Measurements from ENCODE around the gene GMEB2.

Gene GMEB2

DNA sequence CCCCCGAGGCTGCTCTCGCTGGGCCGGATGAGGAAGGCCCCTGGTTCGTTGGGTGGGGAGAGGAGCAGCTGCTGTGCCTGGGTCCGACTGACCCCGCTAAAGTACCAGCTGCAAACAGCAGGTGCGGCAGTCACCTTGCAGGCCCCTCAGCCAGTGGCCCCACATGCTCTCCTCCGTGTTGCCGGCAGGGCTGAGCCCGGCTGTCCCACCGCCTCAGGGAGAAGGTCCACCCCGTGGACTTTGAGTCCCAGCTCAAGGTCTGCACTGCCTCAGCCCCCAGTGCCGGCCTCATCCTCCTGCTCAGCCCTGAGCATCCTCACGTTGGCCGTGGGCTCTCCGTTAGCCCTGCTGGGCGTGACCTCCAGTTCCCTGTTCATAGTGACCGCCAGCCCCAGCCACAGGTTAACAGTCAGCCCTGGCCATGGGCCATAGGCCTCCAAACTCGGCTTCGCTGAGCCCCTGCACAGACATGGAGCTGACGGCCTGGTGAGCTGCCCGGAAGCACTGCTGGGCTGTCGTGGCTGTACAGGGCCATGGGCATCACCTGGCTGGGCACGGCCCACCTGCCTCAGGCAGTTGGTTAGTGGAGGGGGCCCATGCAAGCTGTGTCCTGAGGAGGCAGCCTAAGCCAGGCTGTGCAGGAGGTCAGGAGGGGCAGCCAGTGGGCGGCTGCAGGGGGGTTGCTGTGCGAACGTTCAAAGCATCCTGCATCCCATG, 82.5 kb downstream of the GMEB2 start:
- ATAC-seq (no peak), DNase-seq (no peak)

DNA sequence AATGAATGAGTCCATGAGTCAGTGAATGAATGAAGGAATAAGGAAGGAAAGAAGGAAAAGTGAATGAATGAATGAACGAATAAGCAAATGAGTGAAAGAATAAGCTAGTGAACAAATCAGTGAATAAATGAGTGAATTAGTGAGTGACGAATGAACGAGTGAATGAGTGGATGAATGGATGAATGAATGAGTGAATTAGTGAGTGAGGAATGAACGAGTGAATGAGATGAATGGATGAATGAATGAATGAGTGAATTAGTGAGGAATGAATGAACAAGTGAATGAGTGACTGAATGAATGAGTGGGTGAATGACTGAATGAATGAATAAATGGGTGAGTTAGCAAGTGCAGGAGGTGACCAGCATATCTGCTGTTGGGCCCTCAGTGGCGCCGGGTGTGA, 83.2 kb downstream of the GMEB2 start:
- DNase-seq = no peak

DNA sequence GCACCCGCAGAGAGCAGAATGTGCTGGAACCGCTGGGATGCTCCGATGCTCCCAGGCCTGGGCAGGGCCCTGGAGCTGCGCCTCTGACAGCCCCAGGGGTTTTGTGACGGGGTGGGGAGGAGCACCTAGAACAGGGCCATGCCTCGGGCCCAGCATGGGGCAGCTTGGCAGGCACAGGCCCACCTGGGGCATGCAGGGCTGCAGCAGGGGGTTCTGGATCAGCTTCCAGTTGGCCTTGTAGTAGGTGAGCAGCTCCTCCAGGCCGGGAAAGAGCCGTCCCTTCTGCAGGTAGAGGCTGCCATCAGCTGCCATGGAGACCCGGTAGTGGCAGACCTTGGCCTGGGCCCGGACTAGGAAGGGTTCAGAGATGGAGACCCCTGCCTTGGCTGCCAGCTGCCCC, 83.8 kb downstream of the GMEB2 start:
- ATAC-seq (no peak), DNase-seq (no peak)

More for the DNA sequence above, 83.2 kb downstream of the GMEB2 start:
- no peak for ATAC-seq

DNA sequence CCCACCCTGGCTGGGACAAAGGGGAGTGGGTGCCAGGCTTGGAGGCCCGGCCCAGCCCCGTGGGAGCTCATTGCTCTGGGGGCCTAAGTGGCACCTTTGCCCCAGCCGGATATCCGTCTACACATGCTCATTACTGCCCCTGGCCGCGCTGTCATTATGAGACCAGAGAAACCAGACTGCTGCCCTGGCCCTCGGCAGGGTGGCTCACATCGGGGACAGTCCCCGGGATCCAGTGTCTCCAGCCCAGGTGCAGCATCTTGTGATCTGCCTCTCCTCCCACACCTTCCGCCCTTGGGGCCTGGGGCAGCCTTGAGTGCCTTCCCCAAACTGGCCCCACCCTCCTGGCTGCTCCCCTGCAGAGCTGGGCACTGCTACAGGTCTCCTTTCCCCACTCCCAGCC, 84.2 kb downstream of the GMEB2 start:
- no peak for DNase-seq
- ATAC-seq = no peak

DNA sequence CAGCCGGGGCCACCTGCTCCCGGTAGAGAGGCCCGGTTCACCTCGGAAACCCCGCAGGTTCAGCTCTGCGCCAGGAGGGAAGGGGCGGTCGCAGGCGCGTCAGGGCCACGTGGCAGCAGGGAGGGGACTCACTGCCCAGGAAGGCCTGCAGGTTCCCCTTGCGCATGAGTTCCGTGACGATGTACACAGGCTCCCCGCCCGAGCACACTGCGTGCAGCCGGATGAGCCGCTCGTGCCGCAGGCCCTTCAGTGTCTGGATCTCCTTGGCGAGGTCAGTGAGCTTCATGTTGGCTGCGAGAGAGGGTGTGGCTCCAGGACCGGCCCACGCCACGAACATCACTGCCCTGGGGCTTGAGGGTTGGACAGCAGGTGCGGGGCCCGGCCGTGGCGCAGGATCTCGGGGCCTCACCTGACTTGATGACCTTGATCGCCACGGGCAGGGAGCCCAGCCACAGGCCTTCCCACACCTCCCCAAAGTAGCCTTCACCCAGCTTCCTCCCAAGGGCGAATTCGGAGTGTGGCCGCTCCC, 84.8 kb downstream of the GMEB2 start:
- ATAC-seq = no peak
- DNase-seq = no peak

DNA sequence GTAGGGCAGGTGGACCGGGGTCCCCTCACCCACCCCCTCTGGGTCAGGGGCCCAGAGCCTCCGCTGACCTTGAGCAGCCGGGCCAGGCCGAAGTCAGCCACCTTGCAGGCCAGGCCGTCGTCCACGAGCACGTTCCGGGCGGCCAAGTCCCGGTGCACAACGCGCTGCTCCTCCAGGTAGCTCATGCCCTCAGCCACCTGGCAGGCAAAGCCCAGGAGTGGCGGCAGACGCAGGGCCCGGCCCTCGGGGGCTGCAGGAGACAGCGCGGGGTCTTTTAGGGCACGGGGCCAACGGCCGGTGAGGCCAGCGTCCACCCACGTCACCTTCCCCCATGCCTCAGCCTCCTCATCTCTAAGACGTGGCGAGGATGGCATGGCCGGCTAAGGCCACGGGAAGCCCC, 85.5 kb downstream of the GMEB2 start:
- DNase-seq = no peak
- ATAC-seq = no peak

DNA sequence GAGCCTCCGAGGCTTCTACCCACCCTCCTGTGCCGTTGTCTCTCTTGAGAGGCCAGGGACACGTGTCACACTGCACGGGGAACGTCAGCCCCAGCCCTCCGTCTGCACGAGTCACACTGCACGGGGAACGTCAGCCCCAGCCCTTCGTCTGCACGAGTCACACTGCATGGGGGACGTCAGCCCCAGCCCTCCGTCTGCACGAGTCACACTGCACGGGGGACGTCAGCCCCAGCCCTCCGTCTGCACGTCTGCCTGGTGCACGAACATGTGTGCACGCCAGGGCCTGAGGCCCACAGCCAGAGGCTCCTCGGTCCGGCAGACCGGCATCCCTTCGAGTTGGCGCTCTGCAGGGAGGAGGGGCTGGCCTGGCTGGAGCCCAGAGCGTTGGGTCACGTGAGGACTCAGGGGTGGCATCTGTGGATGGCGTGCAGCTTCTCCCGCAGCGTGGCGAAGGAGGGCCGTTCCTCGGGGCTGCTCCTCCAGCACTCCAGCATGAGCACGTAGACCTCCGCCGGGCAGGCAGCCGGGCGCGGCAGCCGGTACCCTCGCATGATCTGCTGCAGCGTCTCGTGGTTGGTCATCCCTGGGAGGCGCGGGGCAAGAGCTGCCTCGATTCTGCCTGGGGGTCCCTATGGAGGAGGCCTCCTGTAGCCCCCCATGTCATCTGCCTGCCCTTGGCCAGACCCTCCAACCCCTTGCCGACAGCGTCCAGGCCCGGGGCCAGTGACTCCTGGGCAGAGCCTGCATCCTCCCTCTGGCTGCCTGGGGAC, 86.3 kb downstream of the GMEB2 start:
- ATAC-seq (no peak), DNase-seq (peak; percentile 27)

DNA sequence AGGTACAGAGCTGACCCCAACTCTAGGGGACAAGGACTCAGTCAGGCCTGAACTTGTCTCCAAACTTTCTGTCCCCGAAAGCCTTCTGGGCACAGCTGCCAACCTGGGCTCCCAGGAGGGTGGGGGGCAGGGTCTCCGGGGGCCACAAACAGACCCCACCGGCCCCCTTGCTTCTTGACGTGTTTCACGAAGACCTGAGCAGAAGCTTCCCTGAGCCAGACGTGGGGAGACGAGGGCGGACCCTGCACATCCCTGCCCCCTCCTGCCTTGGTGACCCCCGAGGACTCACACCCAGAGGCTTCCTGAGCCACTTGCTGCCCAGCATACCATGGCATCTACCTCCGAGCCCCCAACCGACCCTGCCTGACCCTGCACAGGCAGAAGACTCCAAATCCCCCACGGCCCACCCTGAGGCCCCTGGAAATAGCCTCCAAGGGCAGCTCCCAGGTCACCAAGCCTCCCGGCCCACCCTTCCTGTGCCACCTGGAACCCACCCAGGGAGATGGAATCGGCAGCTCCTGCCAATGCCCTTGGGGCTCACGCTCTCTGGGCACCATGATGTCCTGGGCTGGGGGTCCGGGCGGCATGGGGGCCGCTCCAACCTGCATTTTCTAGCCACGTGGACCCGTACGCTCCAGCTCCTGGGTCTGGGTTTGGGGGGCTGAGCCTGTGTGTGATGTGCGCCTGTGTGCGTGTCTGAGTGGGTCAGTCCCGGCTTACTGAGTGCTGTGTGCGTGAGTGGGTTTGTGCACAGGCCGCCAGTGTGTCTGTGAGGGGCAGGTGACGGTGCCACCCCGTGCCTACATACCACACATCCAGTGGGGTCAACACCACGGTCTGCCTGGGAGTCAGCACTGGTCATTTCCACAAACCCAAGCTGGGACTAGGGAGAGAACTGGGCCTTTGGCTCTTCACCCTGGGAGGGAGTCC, 87.2 kb downstream of the GMEB2 start:
- DNase-seq = no peak
- ATAC-seq = no peak

DNA sequence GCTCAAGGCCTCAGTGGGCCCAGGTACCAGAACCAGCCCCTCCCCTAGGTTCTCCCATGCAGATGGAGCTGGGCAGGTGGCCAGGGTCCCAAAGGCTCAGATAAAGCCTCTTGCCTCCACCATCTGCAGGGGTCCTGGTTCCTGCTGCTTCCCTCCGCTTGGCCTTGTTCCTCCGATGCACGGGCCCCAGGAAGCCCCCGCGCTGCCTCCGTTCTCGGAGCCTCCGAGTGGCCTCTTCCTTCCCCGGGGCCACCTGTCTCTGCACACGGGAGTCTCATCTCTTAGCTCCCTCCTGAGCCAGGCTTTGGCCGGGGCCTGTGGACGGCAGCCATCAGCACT, 87.8 kb downstream of the GMEB2 start:
- ATAC-seq (no peak), DNase-seq (no peak)

DNA sequence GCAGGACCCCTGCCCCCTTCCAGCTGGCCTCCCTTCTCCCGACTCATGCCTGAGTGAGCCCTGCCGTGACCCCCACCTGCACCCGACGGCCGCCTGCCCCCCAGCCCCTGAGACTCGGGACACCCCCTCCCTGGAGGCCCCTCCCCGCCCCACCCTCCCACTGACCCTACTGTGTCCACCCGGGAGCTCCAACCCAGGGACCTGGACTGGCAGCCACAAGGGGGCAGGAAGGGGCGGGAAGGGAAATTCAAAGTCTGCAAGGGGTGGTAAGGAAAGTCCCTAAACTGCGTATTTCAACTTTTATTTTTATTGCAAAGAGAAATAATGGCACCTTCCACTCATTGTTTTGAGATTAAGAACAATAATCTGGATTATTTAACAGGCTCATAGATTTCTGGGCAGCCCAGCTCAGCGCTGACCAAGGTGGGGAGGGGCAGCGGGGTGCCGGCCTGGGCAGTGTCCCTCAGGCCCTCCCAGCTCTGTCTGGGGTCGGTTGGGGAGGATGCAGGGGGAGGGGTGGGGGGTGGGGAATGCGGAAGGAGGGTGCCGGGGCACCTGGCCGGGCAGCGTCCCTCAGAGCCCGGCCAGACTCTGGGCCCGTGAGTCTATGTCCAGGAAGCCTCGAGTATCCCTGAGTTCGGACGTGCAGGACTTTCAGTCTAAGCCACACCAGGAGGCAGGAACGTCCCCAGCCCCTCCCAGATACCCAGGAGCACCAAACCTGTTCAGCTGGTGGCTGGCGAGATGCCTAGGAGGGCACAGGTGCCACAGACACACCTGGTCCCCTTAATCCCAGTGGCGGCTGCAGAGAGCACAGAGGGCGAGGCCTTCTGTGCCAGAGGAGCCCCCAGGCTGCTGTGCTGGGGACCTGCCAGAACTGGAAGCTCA, 88.5 kb downstream of the GMEB2 start:
- ATAC-seq (no peak), DNase-seq (peak; percentile 48)
